Measurements from ENCODE around the gene SMC6.

DNA sequence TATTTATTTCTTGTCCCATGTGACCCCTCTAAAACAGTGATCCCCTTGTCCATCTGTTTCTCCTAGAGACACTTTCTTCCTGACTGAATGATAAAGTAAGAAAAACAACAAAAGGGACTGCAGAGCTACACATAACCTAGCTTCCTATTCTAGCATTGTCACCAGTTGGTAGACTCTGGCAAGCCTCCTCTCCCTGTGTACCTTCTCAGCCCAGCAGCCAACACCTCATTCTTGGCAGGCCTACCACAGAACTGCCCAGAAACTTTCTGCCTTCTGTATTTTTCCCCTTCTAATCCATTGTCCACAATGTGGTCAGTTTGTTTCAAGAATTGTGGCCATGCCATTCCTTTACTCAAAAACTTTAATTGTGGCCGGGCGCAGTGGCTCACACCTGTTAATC, 13.4 kb downstream of the SMC6 start:
- TF ChIP-seq, protein P1, sequence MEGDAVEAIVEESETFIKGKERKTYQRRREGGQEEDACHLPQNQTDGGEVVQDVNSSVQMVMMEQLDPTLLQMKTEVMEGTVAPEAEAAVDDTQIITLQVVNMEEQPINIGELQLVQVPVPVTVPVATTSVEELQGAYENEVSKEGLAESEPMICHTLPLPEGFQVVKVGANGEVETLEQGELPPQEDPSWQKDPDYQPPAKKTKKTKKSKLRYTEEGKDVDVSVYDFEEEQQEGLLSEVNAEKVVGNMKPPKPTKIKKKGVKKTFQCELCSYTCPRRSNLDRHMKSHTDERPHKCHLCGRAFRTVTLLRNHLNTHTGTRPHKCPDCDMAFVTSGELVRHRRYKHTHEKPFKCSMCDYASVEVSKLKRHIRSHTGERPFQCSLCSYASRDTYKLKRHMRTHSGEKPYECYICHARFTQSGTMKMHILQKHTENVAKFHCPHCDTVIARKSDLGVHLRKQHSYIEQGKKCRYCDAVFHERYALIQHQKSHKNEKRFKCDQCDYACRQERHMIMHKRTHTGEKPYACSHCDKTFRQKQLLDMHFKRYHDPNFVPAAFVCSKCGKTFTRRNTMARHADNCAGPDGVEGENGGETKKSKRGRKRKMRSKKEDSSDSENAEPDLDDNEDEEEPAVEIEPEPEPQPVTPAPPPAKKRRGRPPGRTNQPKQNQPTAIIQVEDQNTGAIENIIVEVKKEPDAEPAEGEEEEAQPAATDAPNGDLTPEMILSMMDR (IDR thresholded peaks at IDR 0.05 in 2 of 3, conservative IDR thresholded peaks at IDR 0.05 in 1 of 3; ENCODE audit: control insufficient read depth in 2 of 3, extremely low read depth in 1 of 3, insufficient read depth in 1 of 3, low read depth in 3 of 3, low read length in 3 of 3) = no peak
- no peak for TF ChIP-seq POLR2A (IDR thresholded peaks at IDR 0.05; ENCODE audit: low read depth, low read length)
- no peak for TF ChIP-seq CREM (IDR thresholded peaks at IDR 0.05; ENCODE audit: low read depth)
